GM19351 (cell line): ENCODE measurements around the gene BUD13.
A peak's percentile ranks its signal among the peaks of the same experiment; 100 is the strongest.
"Not testable (repeated sequence)": the region's sequence is repeated elsewhere in the genome, so short reads cannot be mapped to it uniquely, and the experiment has no call there.

Experiments
- ATAC-seq: cut with Tn5 transposase; IDR thresholded peaks from one replicate; pipeline ENCODE4 v1.9.1; 2021; ENCODE audit warnings: mild to moderate bottlenecking, moderate library complexity; ENCODE audit not compliant: unreplicated experiment

Gene BUD13

GRCh38 chr11:116762132-116762531 is 10.7 kb downstream of the BUD13 start:
- ATAC-seq: no peak

- ATAC-seq: not testable (repeated sequence)
These were observed 16.7 kb downstream of the BUD13 start for GRCh38 chr11:116756044-116756443.

- ATAC-seq: no peak
These were observed 22.6 kb downstream of the BUD13 start for GRCh38 chr11:116750070-116750718.

- no peak for ATAC-seq
These were observed 30.7 kb downstream of the BUD13 start for GRCh38 chr11:116742104-116742503.

- ATAC-seq: no peak
These were observed 32.0 kb downstream of the BUD13 start for GRCh38 chr11:116740741-116741140.

GRCh38 chr11:116738975-116739374 is 33.8 kb downstream of the BUD13 start:
- no peak for ATAC-seq

- ATAC-seq: no peak
These were observed 36.0 kb downstream of the BUD13 start for GRCh38 chr11:116736763-116737162.

DNA sequence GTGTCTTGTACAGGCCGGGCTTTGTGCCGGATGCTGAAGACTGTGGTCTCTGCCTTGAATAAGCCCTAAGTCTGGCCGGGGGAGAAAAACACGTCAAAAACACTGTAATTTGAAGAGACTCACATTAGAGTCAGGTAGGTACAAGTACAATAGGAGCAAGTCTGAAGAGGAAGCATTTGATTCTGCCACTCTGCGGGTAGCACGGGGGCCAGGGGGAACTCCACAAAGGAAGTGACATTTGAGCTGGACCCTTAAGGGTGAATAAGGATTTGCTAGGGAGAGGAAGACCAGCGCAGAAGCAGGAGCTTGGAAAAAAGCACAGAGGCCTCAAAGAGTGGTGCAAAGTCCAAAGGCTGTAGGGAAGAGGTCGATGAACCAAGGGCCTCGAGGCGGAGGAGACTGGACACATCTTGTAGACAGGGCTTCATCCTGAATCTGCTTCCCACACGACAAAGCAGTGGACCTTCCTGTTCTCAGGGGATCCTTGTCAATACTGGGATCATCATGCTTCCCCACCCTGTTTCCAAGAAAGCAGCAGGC is 38.7 kb downstream of the BUD13 start:
- no peak for ATAC-seq

GRCh38 chr11:116733043-116733755 is 39.6 kb downstream of the BUD13 start:
- peak; percentile 37 for ATAC-seq

- ATAC-seq: peak; percentile 90
These were observed 40.3 kb downstream of the BUD13 start for GRCh38 chr11:116732271-116733042.

GRCh38 chr11:116731821-116732220 is 41.0 kb downstream of the BUD13 start:
- ATAC-seq: no peak

- no peak for ATAC-seq
These were observed 41.6 kb downstream of the BUD13 start for GRCh38 chr11:116731097-116731761.

GRCh38 chr11:116730601-116731000 is 42.2 kb downstream of the BUD13 start:
- ATAC-seq: no peak

DNA sequence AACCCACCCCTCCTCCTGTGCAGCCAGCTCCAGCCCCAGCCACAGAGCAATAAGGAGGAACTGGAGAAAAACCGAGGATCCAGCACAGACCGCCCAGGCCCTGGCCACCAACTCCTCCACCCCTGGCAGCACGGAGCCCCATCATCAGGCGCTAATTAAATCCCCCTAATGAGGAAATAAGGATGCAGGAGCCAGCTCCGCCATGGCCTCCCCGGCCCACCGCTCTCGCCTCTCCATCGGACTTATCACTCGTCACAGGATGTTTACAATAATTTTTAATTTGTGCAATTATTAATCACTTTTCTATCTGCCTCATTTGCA is 42.6 kb downstream of the BUD13 start:
- no peak for ATAC-seq

DNA sequence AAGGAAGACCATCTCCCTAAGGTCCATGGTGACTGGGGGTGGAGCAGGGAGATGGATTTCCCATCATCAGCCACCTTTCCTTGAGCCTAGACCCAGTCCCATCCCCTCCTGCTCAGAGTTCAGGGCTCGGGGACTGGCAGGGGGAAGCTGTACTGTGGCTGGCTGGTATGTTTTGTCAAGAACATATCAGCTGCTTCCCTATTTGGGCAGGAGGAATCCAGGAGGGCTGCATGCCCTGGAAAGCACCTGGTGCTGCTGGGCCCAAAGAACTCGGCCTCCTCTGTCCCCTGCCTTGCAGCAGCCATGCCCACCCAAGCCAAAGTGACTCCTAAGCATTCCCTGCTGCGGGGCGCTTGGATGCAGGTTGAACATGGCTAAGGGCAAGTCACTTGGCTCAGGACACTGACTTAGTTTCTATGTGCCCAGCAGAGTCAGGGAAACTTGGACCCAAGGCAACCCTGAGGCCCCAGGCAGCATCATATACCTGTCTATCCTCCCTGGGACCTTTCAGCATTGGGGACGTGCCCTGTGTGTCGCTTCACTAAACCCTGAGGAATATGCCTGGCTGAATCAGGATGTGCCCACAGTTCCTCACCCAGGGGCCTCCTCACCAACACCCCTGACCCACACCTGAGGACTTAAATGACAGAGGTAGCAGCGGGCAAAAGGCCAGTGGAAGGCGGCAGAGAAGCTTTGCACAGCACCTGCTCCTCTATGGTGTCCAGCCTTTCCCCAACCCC is 43.1 kb downstream of the BUD13 start:
- no peak for ATAC-seq

DNA sequence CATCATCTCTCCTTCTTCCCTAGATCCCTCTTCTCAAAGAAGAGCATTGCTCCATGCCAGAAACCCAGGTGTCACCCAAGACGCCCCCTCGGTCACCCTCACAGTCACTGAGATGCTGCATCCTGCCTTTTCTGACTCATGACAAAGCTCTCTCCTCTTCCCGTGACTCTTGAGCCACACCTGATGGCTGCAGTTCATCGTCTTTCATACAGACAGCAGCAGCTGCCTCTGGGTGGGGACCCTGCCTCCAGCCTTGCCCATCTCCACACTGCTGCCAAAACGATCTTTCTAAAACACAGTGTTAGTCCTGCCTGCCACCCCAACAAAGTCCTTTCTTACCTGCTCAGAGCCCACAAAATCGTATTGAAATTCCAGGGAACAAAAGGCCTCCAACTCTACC is 44.8 kb downstream of the BUD13 start:
- no peak for ATAC-seq

GRCh38 chr11:116725434-116726221 is 47.2 kb downstream of the BUD13 start:
- no peak for ATAC-seq

DNA sequence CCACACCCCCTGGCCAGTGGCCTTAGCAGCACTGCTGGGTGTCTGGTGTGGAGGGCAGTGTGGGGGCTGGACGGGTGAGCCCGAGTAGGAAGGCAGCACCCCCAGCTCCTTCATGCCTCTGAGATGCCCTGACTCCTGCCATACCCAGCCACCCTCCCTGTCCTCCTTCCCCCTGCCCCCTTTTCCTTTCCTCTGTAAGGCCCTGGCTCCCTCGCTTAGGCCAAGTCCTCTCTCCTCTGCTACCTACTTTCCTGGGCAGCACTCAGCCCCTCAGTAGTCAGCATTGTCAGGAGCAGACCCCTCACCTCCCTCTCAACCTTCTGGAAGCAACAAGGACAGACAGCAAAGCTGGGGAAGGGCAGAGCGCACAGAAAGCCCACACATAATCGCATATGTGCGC is 48.0 kb downstream of the BUD13 start:
- no peak for ATAC-seq

DNA sequence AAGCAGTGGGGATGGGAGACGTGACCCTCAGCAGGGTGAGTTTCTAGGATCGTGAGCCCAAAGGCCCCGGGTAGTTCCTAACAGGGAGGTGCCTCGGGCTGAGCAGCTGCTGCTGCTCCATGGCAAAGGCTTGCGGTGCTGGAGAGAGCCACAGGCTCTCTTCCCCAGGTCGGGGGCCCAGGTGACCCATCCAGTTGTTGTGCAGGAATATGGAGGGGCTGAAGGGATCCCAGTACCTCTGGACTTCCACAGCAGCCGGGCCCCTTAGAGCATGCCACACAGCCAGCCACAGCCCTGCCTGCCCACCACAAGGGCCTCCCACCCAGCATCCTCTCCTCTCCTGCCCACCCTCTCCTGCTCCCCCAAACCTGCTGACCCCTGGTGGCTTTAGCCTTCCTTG is 49.3 kb downstream of the BUD13 start:
- no peak for ATAC-seq

- ATAC-seq: no peak
These were observed 50.8 kb downstream of the BUD13 start for GRCh38 chr11:116721988-116722387.
